Measurements from ENCODE around the gene OR10G8. TPM values are rescaled to one million over a fixed set of nuclear protein-coding genes. Genes with fewer than 3 reads are reported as not detected.

OR10G8 gene
- total RNA-seq, 2 experiments from 2014 or later, result not detected

- CTCF ChIA-PET, result interaction anchor here (0.7 to 3.1 kb wide), 10 partner anchors 14 to 483 kb away, joined by 3 to 14 read pairs (median 4); partner anchors contain the start of gene VWA5A
- peaks cover 12% of the 10 kb centered on the region for H3K4me1 Mint-ChIP-seq (ENCODE audit: low read depth)
- peak; percentile 58 for DNase-seq
- no peak overlapping the region for H3K4me3 Mint-ChIP-seq
- H3K27me3 Mint-ChIP-seq (ENCODE audit: low read depth), result peaks cover 34% of the 10 kb centered on the region
- H3K27ac Mint-ChIP-seq, result no peak overlapping the region
- H3K9me3 Mint-ChIP-seq, result no peaks in the 10 kb centered on the region
- intact Hi-C loops (cut with micrococcal nuclease), result loop anchor here (2.0 to 10.0 kb wide), 3 partner anchors 325 to 521 kb away; partner anchors contain the start of gene ZNF202
- H3K36me3 Mint-ChIP-seq (ENCODE audit: low read depth), result no peaks in the 10 kb centered on the region
Observed at GRCh38 chr11:124069429-124070401, 43.1 kb downstream of the OR10G8 start.

GRCh38 chr11:124070915-124071622 is 44.5 kb downstream of the OR10G8 start:
- no peaks in the 10 kb centered on the region for H3K9me3 Mint-ChIP-seq
- peak; percentile 81 for DNase-seq
- peaks cover 39% of the 10 kb centered on the region for H3K27me3 Mint-ChIP-seq (ENCODE audit: low read depth)
- H3K4me3 Mint-ChIP-seq, result no peak overlapping the region
- CTCF ChIA-PET, result interaction anchor here (0.6 to 3.1 kb wide), 14 partner anchors 11 to 513 kb away, joined by 3 to 37 read pairs (median 4); partner anchors contain the start of gene VWA5A
- H3K4me1 Mint-ChIP-seq (ENCODE audit: low read depth), result peaks cover 12% of the 10 kb centered on the region
- H3K27ac Mint-ChIP-seq, result no peak overlapping the region
- H3K36me3 Mint-ChIP-seq (ENCODE audit: low read depth), result no peaks in the 10 kb centered on the region
- intact Hi-C loops (cut with micrococcal nuclease), result loop anchor here (1.0 to 10.0 kb wide), 5 partner anchors 44 to 520 kb away; partner anchors contain the start of genes VWA5A and ZNF202

DNA sequence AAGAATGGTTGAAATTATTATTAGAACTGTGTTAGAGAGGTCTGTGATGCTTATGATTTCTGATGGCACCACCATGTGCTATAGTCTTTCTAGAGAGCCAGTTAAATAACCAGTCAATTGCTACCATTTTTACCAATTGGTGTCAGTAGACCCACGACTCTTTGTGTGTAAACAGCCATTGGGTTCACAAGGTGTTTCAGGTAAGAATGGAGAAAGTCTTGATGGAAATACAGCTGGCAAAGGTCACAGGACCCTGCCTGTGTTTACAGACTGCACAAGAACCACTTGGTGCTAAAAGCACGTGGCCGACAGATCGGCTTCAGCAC is 45.0 kb downstream of the OR10G8 start:
- H3K4me1 Mint-ChIP-seq (ENCODE audit: low read depth), result peaks cover 12% of the 10 kb centered on the region
- H3K27me3 Mint-ChIP-seq (ENCODE audit: low read depth), result peaks cover 39% of the 10 kb centered on the region
- intact Hi-C loops (cut with micrococcal nuclease), result loop anchor here (1.0 to 10.0 kb wide), 5 partner anchors 44 to 519 kb away; partner anchors contain the start of genes VWA5A and ZNF202
- CTCF ChIA-PET, result interaction anchor here (0.6 to 1.9 kb wide), 16 partner anchors 11 to 969 kb away, joined by 3 to 37 read pairs (median 4); partner anchors contain the start of gene VWA5A
- H3K36me3 Mint-ChIP-seq (ENCODE audit: low read depth), result no peaks in the 10 kb centered on the region
- no peak for DNase-seq
- no peak overlapping the region for H3K4me3 Mint-ChIP-seq
- H3K27ac Mint-ChIP-seq, result no peak overlapping the region
- H3K9me3 Mint-ChIP-seq, result no peaks in the 10 kb centered on the region

GRCh38 chr11:124072147-124072546 is 45.5 kb downstream of the OR10G8 start:
- intact Hi-C loops (cut with micrococcal nuclease), result loop anchor here (5.0 to 10.0 kb wide), 2 partner anchors 327 to 330 kb away; partner anchors contain the start of gene ZNF202
- Mint-ChIP-seq H3K9me3 (no peaks in the 10 kb centered on the region), H3K4me1 (ENCODE audit: low read depth) (peaks cover 12% of the 10 kb centered on the region), H3K4me3 (no peak overlapping the region), H3K27me3 (ENCODE audit: low read depth) (peaks cover 40% of the 10 kb centered on the region), H3K36me3 (ENCODE audit: low read depth) (no peaks in the 10 kb centered on the region), H3K27ac (no peak overlapping the region)
- no peak for DNase-seq
- CTCF ChIA-PET, result interaction anchor here (0.6 to 1.5 kb wide), 11 partner anchors 31 to 970 kb away, joined by 3 to 37 read pairs (median 4); partner anchors contain the start of genes OR10G7 and VWA5A

DNA sequence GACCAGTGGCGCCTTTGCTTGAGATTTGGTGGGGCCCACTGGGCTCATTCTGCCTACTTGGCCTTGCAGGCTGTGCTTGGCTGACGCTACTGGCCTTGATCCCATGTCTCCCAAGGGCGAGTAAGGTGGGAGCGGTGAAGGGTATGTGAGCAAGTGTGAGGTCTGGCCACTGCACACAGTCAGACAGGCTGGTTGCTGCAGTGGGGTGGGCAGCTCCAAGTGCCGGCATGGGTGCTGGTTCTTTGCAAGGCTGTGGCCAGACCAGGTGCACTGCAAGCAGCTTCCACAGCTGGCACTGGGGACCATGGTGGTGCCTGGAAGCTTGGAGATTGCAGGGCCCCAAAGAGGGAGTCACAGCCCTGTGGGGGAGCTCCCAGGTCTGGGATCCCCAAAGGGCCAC is 48.0 kb downstream of the OR10G8 start:
- Mint-ChIP-seq H3K4me3 (no peak overlapping the region), H3K27ac (no peak overlapping the region), H3K4me1 (ENCODE audit: low read depth) (peaks cover 6% of the 10 kb centered on the region), H3K9me3 (no peaks in the 10 kb centered on the region), H3K36me3 (ENCODE audit: low read depth) (no peaks in the 10 kb centered on the region), H3K27me3 (ENCODE audit: low read depth) (peaks cover 33% of the 10 kb centered on the region)
- DNase-seq, result no peak
- intact Hi-C loops (cut with micrococcal nuclease), result loop anchor here (5.0 to 10.0 kb wide), 2 partner anchors 328 to 330 kb away; partner anchors contain the start of gene ZNF202
- CTCF ChIA-PET, result interaction anchor here (2.3 kb wide), 1 partner anchor 120 kb away, joined by 17 read pairs; no protein-coding TSS in a partner anchor

GRCh38 chr11:124075492-124075840 is 48.9 kb downstream of the OR10G8 start:
- no peaks in the 10 kb centered on the region for H3K36me3 Mint-ChIP-seq (ENCODE audit: low read depth)
- H3K4me1 Mint-ChIP-seq (ENCODE audit: low read depth), result peaks cover 4% of the 10 kb centered on the region
- intact Hi-C loops (cut with micrococcal nuclease), result loop anchor here (10.0 kb wide), 1 partner anchor 331 kb away; the partner anchor contains the start of gene ZNF202
- no peak for DNase-seq
- H3K27ac Mint-ChIP-seq, result no peak overlapping the region
- H3K9me3 Mint-ChIP-seq, result no peaks in the 10 kb centered on the region
- CTCF ChIA-PET, result interaction anchor here (2.3 kb wide), 1 partner anchor 119 kb away, joined by 17 read pairs; no protein-coding TSS in a partner anchor
- H3K4me3 Mint-ChIP-seq, result no peak overlapping the region
- peaks cover 29% of the 10 kb centered on the region for H3K27me3 Mint-ChIP-seq (ENCODE audit: low read depth)

- DNase-seq, result peak; percentile 22
- Mint-ChIP-seq H3K27ac (no peak overlapping the region), H3K9me3 (no peaks in the 10 kb centered on the region), H3K27me3 (ENCODE audit: low read depth) (peaks cover 29% of the 10 kb centered on the region), H3K36me3 (ENCODE audit: low read depth) (no peaks in the 10 kb centered on the region), H3K4me1 (ENCODE audit: low read depth) (peaks cover 3% of the 10 kb centered on the region), H3K4me3 (peak overlapping the region; percentile 41)
- intact Hi-C loops (cut with micrococcal nuclease), result loop anchor here (10.0 kb wide), 1 partner anchor 331 kb away; the partner anchor contains the start of gene ZNF202
- CTCF ChIA-PET, result interaction anchor here (2.3 kb wide), 1 partner anchor 118 kb away, joined by 17 read pairs; no protein-coding TSS in a partner anchor
Observed at GRCh38 chr11:124075841-124076651, 49.4 kb downstream of the OR10G8 start.

DNA sequence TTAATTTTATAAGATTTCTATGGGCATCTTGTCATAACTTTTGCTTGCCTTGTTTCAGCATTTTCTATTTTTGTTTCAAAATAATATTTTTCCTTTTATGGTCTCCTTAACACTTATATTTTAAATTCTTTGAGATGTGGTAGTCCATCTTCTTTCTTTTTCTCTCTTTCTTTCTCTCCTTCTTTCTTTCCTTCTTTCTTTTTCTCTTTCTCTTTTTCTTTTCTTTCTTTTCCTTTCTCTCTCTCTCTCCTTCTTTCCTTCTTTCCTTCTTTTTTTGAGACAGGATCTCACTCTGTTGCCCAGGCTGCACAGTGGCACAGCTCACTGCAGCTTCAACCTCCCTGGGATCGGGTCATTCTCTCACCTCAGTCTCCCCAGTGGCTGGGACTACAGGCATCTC is 50.7 kb downstream of the OR10G8 start:
- no peak for DNase-seq
- Mint-ChIP-seq H3K27ac (no peak overlapping the region), H3K4me1 (ENCODE audit: low read depth) (no peaks in the 10 kb centered on the region), H3K36me3 (ENCODE audit: low read depth) (no peaks in the 10 kb centered on the region), H3K27me3 (ENCODE audit: low read depth) (peaks cover 31% of the 10 kb centered on the region), H3K9me3 (no peaks in the 10 kb centered on the region), H3K4me3 (no peak overlapping the region)
- CTCF ChIA-PET, result interaction anchor here (0.6 to 1.0 kb wide), 2 partner anchors 9 to 96 kb away, joined by 3 read pairs; no protein-coding TSS in a partner anchor
- intact Hi-C loops (cut with micrococcal nuclease), result loop anchor here (10.0 kb wide), 1 partner anchor 332 kb away; the partner anchor contains the start of gene ZNF202

GRCh38 chr11:124078591-124078990 is 52.0 kb downstream of the OR10G8 start:
- peaks cover 30% of the 10 kb centered on the region for H3K27me3 Mint-ChIP-seq (ENCODE audit: low read depth)
- intact Hi-C loops (cut with micrococcal nuclease), result loop anchor here (10.0 kb wide), 1 partner anchor 334 kb away; the partner anchor contains the start of gene ZNF202
- no peak overlapping the region for H3K27ac Mint-ChIP-seq
- CTCF ChIA-PET, result no interaction called here
- no peaks in the 10 kb centered on the region for H3K9me3 Mint-ChIP-seq
- no peak for DNase-seq
- no peak overlapping the region for H3K4me3 Mint-ChIP-seq
- no peaks in the 10 kb centered on the region for H3K4me1 Mint-ChIP-seq (ENCODE audit: low read depth)
- no peaks in the 10 kb centered on the region for H3K36me3 Mint-ChIP-seq (ENCODE audit: low read depth)

- peaks cover 35% of the 10 kb centered on the region for H3K27me3 Mint-ChIP-seq (ENCODE audit: low read depth)
- no peak overlapping the region for H3K4me3 Mint-ChIP-seq
- H3K36me3 Mint-ChIP-seq (ENCODE audit: low read depth), result no peaks in the 10 kb centered on the region
- intact Hi-C loops (cut with micrococcal nuclease), result loop anchor here (10.0 kb wide), 1 partner anchor 335 kb away; the partner anchor contains the start of gene ZNF202
- DNase-seq, result no peak
- CTCF ChIA-PET, result no interaction called here
- H3K4me1 Mint-ChIP-seq (ENCODE audit: low read depth), result no peaks in the 10 kb centered on the region
- H3K9me3 Mint-ChIP-seq, result no peaks in the 10 kb centered on the region
- H3K27ac Mint-ChIP-seq, result no peak overlapping the region
Observed at GRCh38 chr11:124079631-124080326, 53.2 kb downstream of the OR10G8 start.

All from activated naive CD4-positive, alpha-beta T cell treated with anti-CD3 and anti-CD28 coated beads for 36 hours (primary cell).